Muscle of back (tissue), 11 donors: Measurements from ENCODE around the gene NTM. TPM values are rescaled to one million over a fixed set of nuclear protein-coding genes. Genes with fewer than 3 reads are reported as not detected.

ENCODE experiments used
- DNase-seq, 3 donors: peaks; one replicate each; pipeline versions ENCODE4 v3.0.0 to v3.0.0-alpha.2; 2013
- polyA plus RNA-seq, 10 donors: library from polyadenylated mRNA; unstranded; fragments of 120-200 nt; gene quantifications; one replicate each; pipeline ENCODE4 v1.2.1, GENCODE V29; 2013; ENCODE audit not compliant: insufficient read length in 10 of 10

The NTM gene
- polyA plus RNA-seq, 10 donors, result 12.7 to 28.4 (median 21.0) TPM

DNA sequence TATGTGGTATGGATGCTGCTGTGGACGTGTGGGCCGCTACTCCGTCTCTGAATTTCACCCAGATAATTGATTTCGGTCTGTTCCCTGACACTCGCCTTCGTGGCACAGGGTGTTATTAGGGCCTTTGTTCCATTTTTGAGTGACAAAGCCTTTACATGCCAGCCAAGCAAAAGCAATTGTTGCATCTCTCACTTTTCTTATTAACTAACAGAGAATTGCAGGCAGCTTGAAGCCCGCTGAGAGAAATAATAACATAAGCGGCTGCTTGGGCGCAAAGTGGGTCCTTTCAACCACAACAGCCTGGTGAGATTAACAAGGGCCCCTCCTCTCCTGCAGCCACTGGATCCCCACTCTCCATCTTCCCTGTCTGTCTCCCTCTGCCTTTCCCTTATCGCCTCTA is 449.4 kb downstream of the NTM start:
- no peak for DNase-seq

DNA sequence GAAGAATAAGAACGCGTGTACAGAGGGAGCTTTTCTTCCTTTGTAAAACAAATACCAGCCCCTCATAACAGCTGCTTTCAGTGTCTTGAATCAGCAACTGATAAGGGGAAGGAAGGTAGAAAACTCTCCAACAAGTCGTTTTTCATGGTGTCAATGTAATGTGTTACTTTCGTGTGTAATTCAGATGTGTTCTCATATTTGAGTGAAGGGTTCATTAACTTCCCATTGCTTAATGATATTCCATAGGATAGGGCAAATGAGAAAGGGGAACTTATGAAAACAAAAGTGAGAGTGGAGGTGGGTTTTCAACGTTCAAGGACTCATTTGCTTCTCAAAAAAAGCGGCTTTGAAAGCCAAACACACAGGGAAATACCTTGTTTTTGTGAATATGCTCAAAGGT is 452.1 kb downstream of the NTM start:
- no peak for DNase-seq

DNA sequence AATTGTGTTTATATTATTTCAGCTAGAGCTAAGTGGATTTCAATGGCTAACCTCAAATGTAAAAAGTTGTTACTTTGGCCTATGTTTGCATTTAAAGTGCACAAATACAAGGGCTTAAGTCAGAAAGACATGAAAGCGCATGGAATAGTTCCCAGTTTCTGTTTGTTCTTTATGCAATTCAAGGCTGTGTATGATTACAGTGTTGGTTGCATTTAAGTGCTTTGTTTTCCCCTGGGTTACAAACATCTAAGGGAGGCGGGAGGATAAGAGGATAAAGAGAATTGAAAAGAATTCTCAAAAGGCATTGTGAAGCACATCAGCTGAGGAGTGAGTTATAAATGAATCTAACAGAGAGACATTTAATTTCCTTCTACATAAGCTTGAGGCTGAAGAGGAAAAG is 453.4 kb downstream of the NTM start:
- DNase-seq, result peak; percentile 3 to 47 (median 21)

DNA sequence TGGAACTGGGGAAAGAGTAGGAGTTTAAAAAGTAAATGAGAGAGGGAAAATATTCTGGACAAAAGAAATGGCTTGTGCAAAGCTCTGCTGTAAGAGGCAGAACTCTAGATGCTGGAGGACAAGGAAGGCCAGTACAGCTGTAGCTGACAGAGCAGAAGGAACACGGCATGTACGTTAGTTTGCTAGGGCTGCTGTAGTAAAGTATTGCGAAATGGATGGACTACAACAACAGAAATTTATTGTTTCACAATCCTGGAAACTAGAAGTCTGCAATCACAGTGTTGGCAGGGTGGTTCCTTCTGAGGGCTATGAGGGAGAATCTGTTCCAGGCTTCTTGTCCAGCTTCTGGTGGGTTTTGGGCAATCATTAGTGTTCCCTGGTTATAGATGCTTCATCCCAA is 454.4 kb downstream of the NTM start:
- DNase-seq, result peak in 1 of 3 donors; percentile 26

DNA sequence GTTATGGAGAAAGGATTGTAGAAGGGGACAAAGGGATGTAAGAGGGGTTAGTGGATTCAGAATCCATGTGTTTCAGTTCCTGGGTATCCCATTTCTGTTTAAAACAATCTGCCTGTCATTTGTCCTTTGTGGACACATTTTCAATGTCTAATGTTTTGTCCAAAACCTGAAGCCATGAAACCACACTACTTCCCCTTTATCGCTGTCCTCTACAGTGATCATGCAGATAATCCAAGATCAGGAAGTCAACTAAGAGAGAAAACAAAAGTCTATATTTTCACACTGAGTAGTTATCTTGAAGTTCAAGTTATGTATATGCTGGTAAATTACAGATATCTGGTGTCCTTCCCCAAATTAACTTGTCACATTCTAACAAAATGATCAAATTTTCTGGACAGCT is 457.0 kb downstream of the NTM start:
- no peak for DNase-seq

DNA sequence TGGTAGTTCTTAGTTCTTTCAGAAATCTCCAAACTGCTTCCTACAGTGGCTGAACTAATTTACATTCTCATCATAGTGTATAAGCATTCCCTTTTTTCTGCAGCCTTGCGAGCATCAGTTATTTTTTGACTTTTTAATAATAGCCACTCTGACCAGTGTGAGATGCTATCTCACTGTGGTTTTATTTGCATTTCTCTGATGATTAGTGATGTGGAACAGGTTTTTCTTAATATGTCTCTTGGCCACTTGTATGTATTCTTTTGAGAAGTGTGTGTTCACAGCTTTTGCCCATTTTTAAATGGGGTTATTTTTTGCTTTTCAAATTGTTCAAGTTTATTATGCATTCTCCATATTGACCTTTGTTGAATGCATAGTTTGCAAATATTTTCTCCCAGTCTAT is 459.3 kb downstream of the NTM start:
- no peak for DNase-seq

DNA sequence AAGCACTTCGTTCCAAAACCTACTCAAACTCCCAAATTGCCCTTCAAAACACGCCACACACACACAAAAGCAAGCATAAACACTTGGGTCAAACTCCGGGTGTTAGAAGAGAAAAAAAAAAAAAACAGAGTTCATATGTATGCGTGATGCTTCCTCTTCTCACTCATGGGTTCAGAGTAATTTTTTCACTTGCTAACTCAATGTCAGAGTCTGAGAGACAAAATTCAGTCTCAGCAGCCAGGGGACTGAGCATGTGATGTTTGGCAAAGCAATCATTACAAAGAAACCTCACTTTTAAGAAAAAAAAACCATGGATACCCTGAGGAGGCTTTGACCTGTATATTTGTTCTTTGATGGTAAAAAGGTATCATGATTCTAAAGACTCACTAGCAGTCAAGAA is 461.7 kb downstream of the NTM start:
- DNase-seq, result no peak

DNA sequence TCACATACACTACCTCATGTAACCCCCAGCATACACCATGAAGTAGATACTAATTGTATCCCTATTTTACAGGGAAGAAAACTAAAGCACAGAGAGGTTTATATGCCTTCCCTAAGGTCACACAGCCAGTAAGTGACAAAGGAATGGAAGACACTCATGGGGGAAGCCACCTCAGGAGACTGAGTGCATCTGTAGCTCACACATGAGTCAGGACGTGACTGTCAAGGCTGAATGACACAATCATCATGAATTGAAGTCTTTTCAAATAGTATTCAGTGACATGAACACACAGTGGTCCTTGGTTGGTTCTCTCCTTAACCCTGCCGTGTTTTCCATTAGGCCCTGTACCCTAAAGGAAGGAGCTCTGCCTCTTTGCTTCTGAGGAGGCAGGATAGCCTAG is 463.0 kb downstream of the NTM start:
- no peak for DNase-seq

DNA sequence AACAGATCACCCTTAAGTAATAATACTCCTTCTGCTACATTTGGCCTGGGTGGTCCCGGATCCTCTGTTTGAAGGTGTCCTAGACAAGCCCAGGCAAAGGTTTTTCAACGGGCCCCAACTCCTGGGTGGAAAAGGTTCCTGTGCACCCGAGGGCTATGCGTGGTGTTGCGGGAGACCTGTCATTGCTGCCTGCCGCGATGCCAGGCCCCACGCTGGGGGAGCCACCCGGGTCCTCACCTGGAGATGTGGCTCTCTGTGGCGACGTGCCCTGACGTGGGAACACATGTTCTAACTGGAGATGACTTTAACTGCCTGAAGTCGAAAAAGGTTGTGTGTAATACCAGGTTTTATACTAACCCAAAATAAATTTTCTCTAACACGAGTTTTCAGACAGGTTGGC is 467.1 kb downstream of the NTM start:
- DNase-seq, result no peak

DNA sequence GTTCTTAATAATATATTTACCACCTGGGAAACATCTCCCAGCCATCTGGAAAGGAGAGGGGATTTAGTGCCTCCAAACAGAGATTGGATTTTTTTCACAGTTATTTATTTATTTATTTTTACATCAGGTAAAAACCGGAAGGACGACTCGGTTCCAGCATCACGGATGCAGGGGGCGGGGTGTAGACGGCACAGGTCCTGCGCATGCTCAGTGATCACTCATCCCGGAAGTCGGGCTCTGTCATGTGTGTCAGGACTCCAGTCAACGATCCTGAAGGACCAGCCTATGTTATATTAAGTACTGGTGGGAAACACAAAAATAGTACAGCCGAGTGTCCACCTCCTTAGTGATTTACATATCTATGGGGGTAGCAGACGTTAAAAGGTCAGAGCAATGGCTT is 467.6 kb downstream of the NTM start:
- DNase-seq, result no peak

DNA sequence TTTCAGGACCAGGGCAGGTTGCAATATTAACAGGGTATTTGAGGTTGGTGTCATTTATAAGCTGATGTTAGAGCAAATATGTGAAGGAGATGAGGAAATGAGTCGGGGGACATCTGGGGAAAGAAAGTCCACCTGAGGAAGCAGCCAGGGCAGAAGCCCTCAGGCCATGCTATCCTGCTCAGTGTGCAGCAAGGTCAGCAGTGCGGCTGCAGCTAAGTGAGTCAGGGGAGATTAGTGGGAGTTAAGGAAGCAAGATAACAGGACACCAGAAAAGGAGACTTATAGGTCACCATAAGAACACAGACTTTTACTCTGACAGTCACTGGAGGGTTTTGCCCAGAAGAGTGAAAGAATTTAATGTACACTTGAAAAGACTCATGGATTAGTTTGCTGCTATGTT is 468.9 kb downstream of the NTM start:
- DNase-seq, result no peak

DNA sequence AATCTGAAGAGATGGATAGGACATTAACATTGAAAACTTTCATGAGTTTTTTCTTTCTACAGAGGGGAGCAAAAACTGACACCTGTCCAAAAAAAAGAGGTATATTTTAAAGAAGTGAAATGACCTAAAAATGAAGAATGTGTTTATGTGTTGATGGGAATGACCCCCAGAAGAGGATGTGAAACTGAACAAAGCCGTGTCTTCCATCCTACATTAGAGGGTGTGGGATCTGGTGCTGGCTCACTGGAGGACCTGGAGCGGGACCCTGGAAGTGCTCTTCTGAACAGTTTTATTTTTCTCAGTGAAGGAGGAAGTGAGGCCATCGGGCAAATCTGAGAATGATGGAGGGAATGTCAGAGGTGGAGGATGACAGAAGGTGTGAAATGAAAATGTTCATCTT is 470.1 kb downstream of the NTM start:
- DNase-seq, result peak in 1 of 3 donors; percentile 10

DNA sequence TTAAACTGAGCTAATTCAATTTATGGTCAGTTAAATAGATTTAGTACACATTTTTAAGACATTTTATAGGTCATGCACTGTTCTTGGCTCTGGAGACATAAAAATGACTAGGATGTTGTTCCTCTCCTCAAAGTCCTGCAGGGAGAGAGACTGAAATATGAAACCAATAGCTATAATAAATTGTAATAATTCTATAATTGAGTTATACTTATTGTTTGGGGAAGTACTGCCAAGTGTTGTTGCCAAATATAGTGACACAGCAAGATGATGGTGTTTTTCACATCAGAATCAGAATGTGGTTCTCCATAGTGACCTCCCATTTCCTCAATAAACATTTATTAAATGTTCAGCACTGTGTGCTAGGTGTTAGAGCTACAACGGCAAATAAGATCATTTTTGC is 470.6 kb downstream of the NTM start:
- peak in 1 of 3 donors; percentile 14 for DNase-seq

DNA sequence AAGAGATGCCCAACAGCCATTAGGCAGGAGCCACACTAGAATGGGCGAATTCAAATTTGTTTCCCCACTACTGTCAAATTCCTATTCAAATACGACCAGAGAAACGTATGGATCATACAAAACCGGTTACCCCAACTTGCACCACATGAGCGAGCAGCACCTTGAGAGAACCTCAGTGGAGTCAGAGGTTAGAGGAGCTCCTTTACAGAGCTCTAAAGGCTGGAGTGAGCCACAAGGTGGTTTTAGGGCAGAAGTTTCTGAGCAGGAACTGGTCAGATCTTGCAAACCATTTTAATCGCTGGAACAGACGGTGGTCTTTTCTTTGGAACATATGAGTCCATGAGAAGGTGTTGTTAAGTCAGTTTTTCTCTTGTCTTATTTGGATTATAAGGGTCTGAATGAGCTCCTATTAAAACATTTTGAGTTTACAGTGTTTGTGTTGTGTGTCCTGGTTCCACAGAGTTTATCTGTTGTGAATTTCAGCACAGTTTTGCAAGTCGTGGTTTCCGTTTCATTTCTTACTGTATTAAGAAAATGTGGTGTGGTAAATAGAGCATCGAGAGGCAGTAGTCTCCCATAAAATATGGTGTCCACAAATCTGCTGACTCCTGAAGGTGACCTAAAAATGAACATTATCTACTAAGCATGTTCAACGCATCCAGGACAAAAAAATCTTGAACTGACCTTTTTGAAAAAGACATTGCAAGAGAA is 471.7 kb downstream of the NTM start:
- DNase-seq, result no peak

DNA sequence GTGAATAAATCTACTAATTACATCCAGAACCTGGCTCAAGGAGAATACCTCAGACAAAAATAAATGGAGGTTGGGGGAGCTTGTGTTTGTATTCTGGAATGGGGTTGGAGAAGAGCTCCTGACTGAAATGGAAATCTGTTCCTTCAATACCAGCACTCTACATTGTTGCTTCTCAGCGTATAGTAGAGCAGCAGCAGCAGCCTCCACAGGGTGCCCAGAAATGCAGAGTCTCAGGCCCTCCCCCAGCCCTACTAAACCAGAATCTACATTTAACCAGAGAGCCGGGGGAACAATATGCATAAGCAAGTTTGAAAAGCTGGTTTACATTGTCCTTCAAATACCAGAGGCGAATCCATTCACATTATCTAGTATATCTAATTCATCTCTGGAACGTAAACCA is 474.8 kb downstream of the NTM start:
- no peak for DNase-seq

DNA sequence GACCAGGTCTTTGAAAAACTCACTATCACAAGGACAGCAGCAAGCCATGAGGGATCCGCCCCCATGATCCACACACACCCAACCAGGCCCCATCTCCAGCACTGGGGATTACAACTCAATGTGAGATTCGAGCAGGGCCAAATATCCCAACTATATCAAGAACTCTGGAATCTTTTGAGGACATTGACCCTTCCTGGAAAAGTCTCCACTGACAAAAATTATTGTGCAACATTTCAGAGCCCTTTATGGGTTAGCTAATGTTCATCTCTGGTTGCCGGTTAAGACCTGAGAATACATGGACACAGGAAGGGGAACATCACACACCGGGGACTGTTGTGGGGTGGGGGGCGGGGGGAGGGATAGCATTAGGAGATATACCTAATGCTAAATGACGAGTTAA is 479.1 kb downstream of the NTM start:
- no peak for DNase-seq

DNA sequence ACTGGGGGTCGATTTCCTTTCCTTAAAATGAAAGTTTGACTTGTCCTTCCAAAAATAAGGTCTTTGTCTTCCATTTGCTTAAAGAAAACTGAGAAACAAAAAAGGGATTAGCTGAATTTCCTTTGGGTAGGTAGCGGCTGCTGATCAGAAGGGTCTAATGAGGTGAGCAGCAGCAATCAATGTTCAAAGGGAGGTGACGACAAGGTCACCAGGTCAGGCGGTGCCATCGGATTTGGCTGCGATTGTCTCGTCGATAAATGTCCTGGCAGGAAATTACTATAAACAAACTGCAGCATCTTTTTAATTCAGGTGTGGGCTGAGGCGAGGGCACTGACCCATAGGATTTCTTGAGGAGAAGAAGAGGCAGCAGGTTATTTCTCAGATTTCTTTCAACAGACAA is 480.1 kb downstream of the NTM start:
- no peak for DNase-seq

DNA sequence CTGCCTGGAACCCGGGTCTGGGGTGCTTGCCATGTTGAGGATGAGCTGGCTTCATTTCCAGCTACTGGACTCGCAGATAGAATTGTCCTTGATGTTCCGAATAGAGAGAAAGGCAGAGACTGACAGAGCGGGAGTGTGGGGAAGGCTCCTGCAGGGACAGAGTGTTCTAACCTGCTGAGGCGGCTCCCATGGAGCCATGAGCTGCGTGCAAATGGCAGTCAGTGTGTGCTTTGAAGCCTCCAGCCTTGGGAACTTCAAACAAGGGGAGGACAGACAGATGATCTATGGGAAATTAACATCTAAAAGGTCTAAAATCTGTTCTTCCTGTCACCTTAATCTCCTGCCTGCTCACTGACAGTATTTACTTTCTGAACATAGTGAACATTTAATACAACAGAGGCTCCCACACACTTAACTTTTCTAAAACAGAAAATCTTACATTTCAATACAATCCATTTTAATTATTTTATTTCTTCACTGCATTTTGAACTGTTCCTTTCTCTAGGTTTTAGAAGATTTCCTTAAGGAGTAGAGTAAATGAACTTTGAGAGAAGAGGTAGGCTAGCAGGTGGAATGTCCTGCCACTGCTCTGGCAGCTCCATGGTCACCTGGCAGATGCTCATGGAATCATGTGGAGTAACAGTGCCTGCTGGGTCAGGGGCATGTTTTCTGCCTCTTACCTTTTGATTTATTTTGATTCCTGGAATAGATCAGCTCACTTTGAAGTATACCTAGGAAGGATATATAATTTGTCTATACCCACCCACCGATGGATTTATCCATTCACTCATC is 481.7 kb downstream of the NTM start:
- no peak for DNase-seq

DNA sequence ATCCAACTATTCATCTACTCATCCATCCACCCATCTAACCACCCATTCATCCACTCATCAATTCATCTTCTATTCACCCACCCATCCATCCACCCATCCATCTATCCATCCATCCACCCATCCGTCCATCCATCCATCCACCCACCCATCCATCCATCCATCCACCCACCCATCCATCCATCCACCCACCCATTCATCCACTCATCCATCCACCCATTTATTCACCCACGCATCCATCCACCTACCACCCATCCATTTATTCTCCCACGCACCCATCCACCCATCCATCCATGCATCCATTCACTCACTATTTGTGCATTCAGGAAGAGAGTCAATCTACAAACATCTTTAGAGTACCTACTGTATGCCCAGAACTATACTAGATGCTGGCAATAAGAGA is 482.3 kb downstream of the NTM start:
- no peak for DNase-seq

DNA sequence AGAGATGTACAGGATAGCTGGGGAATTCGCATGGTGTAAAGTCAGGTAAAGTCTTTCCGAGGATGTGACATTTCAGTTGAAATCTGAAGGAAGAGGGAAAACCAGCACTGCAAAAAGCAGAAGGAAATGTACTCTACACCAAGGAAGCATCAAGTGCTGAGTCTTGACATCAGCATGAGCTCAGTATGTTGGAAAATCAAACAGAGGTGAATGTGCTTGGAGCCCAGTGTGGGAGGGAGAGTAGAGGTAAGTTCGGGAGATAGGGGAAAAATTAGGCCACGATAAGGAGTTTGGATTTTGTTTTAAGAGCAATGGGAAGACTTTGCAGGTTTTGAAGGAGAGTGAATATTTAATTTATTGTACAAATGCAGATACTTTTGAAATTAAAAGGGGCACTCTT is 484.0 kb downstream of the NTM start:
- no peak for DNase-seq

DNA sequence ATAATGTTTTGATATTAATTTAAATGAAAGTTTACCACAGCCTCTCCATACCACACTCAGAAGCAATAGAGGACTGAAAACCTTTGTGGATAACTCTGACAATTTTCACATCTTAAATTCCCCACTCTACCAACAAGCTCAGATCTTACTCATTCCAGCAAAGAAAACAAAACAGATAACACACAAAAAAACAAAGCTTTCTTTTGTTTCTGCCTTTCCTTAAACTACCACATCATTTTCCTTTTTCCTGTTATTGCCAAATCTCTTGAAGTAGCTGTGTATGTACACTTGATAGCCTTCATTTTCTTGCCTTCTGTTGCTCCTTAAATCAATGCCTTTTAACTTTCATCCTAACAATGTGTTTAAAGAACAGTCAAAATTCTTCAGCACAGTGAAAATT is 484.9 kb downstream of the NTM start:
- no peak for DNase-seq

DNA sequence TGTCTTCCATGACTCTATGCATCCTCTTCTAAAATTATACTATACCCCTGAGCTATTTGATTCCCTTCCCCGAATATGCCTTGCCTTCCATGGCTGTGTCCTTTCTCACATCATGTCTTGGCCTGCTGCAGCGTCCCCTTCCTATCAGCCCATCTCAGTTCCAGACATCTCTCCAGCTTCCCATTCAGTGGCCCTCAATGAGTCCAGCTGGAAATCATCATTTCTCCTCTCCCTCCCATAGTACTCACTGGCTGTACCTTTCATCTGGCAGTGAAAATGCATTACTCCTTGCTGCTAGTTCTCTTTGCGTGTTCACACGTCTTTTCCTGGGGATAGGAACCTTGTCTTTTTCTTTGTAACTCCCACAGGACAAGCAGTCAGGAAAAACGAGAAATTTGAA is 486.8 kb downstream of the NTM start:
- DNase-seq, result no peak

DNA sequence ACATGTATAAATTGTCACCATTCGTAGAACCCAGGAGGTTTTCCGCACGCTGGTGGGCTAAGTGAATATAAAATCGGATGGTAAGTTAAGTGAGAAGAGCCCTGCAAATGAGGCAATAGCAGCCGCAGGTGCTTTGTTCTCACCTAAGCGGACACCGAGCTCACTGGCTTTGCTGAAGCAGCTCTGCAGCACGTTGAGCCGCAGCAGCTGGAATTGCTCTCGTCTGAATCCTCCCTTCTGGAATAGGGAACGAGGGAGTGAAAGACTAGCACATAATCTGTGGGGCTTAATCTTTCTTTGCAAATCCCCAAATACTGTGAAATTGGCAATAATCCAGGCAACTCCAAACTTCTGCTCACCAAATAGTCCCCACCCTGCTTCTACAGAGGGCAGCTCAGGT is 488.1 kb downstream of the NTM start:
- no peak for DNase-seq
